OCI-LY1 (cell line): ENCODE results near the gene ZDHHC9.

Experiments used
- H2AFZ ChIP-seq: fragments of 200-600 bp; sonication (generic), shearing (Covaris generic); 2 replicates; pipeline ENCODE4 v1.6.0; 2014; ENCODE audit warnings: antibody characterized with exemption, mild to moderate bottlenecking, low read length
- H3F3A ChIP-seq: fragments of 200-600 bp; sonication (generic), shearing (Covaris generic); 2 replicates; pipeline ENCODE4 v1.6.0; 2014; ENCODE audit warnings: mild to moderate bottlenecking, antibody characterized with exemption, low read length, moderate library complexity; ENCODE audit not compliant: insufficient read depth
- H3K27ac ChIP-seq: fragments of 200-600 bp; sonication (generic); 2 replicates; pipeline ENCODE4 v1.5.1; 2014; ENCODE audit warnings: low read length, mixed run types, mild to moderate bottlenecking, low read depth; ENCODE audit not compliant: poor library complexity, severe bottlenecking
- H3K27me3 ChIP-seq: fragments of 200-600 bp; sonication (generic); 2 replicates; pipeline ENCODE4 v1.6.0; 2014; ENCODE audit warnings: antibody characterized with exemption, mild to moderate bottlenecking, low read length, moderate library complexity; ENCODE audit not compliant: insufficient read depth
- H3K36me3 ChIP-seq: fragments of 200-600 bp; sonication (generic); 2 replicates; pipeline ENCODE4 v1.6.1; 2014; ENCODE audit warnings: mild to moderate bottlenecking, antibody characterized with exemption, low read length, moderate library complexity, mixed read lengths; ENCODE audit not compliant: insufficient read depth
- H3K4me1 ChIP-seq: fragments of 200-600 bp; sonication (generic); 2 replicates; pipeline ENCODE4 v1.5.1; 2014; ENCODE audit warnings: mild to moderate bottlenecking, low read length, moderate library complexity; ENCODE audit not compliant: insufficient read depth, severe bottlenecking
- H3K4me2 ChIP-seq: fragments of 200-600 bp; sonication (generic), shearing (Covaris generic); 2 replicates; pipeline ENCODE4 v1.6.1; 2014; ENCODE audit warnings: low read length
- H3K4me3 ChIP-seq: fragments of 200-600 bp; sonication (generic); 2 replicates; pipeline ENCODE4 v1.5.1; 2014; ENCODE audit warnings: low read length, low read depth, mild to moderate bottlenecking, mixed read lengths; ENCODE audit not compliant: poor library complexity, severe bottlenecking
- H3K79me2 ChIP-seq: fragments of 200-600 bp; shearing (Covaris generic); 2 replicates; pipeline ENCODE4 v1.6.1; 2016; ENCODE audit warnings: mixed run types, low read length, mixed read lengths; ENCODE audit not compliant: insufficient read depth
- H3K9ac ChIP-seq: fragments of 200-600 bp; sonication (generic), shearing (Covaris generic); 2 replicates; pipeline ENCODE4 v1.6.1; 2014; ENCODE audit warnings: mild to moderate bottlenecking, low read length, mixed read lengths
- H3K9me2 ChIP-seq: fragments of 200-600 bp; sonication (generic), shearing (Covaris generic); 2 replicates; pipeline ENCODE4 v1.6.1; 2014; ENCODE audit warnings: low read depth, mild to moderate bottlenecking, low read length, mixed read lengths
- H3K9me3 ChIP-seq: fragments of 200-600 bp; shearing (Covaris generic); 2 replicates; pipeline ENCODE4 v1.6.1; 2014; ENCODE audit warnings: low read length, mixed read lengths
- H4K20me1 ChIP-seq: fragments of 200-600 bp; sonication (generic), shearing (Covaris generic); 2 replicates; pipeline ENCODE4 v1.6.0; 2016; ENCODE audit warnings: mild to moderate bottlenecking, low read length; ENCODE audit not compliant: insufficient read depth
- CTCF ChIP-seq: fragments of 200-600 bp; sonication (generic), shearing (Covaris generic); IDR thresholded peaks from 2 replicates; pipeline ENCODE4 v1.5.1; 2017; ENCODE audit warnings: mild to moderate bottlenecking, antibody characterized with exemption, low read length, moderate library complexity, mixed read lengths
- EZH2 ChIP-seq: fragments of 200-600 bp; sonication (generic), shearing (Covaris generic); IDR thresholded peaks from 2 replicates; pipeline ENCODE4 v1.8.0; 2017; ENCODE audit warnings: borderline replicate concordance, mixed run types, mild to moderate bottlenecking, antibody characterized with exemption, low read length, moderate library complexity, mixed read lengths

The ZDHHC9 gene

GRCh38 chrX:129833153-129833990 lies 10.3 kb downstream of the ZDHHC9 start:
- Histone ChIP-seq H3K36me3 (peaks cover 36% of the 10 kb centered on the region), H4K20me1 (no peaks in the 10 kb centered on the region), H3F3A (no peaks in the 10 kb centered on the region), H2AFZ (no peak overlapping the region), H3K9ac (no peak overlapping the region), H3K27me3 (no peaks in the 10 kb centered on the region), H3K4me3 (no peak overlapping the region), H3K4me2 (no peak overlapping the region), H3K4me1 (no peaks in the 10 kb centered on the region), H3K9me3 (no peaks in the 10 kb centered on the region), H3K9me2 (no peaks in the 10 kb centered on the region), H3K27ac (no peak overlapping the region), H3K79me2 (no peaks in the 10 kb centered on the region)
- TF ChIP-seq EZH2 (no peak), CTCF (no peak)

GRCh38 chrX:129831091-129831885 lies 12.4 kb downstream of the ZDHHC9 start:
- Histone ChIP-seq H3K4me3 (no peak overlapping the region), H4K20me1 (no peaks in the 10 kb centered on the region)
- TF ChIP-seq EZH2 (no peak), CTCF (no peak)

GRCh38 chrX:129830494-129830893 lies 13.2 kb downstream of the ZDHHC9 start:
- no peak overlapping the region for H3K27ac ChIP-seq
- H3K9me2 ChIP-seq = no peaks in the 10 kb centered on the region
- H3K27me3 ChIP-seq = no peaks in the 10 kb centered on the region
- no peak overlapping the region for H3K9ac ChIP-seq
- no peak for TF ChIP-seq CTCF
- no peak for TF ChIP-seq EZH2
- no peak overlapping the region for H2AFZ ChIP-seq
- peaks cover 11% of the 10 kb centered on the region for H3K4me1 ChIP-seq
- H3F3A ChIP-seq = no peaks in the 10 kb centered on the region
- no peak overlapping the region for H3K4me3 ChIP-seq
- no peaks in the 10 kb centered on the region for H4K20me1 ChIP-seq
- no peak overlapping the region for H3K4me2 ChIP-seq
- peaks cover 27% of the 10 kb centered on the region for H3K36me3 ChIP-seq
- H3K9me3 ChIP-seq = no peaks in the 10 kb centered on the region
- no peaks in the 10 kb centered on the region for H3K79me2 ChIP-seq

More at GRCh38 chrX:129831091-129831885, 12.4 kb downstream of the ZDHHC9 start:
- no peak overlapping the region for H2AFZ ChIP-seq
- no peaks in the 10 kb centered on the region for H3K79me2 ChIP-seq
- peaks cover 3% of the 10 kb centered on the region for H3K4me1 ChIP-seq
- H3K9me2 ChIP-seq = no peaks in the 10 kb centered on the region
- peaks cover 27% of the 10 kb centered on the region for H3K36me3 ChIP-seq
- H3K27me3 ChIP-seq = no peaks in the 10 kb centered on the region
- no peak overlapping the region for H3K4me2 ChIP-seq
- no peaks in the 10 kb centered on the region for H3K9me3 ChIP-seq
- no peak overlapping the region for H3K9ac ChIP-seq
- no peak overlapping the region for H3K27ac ChIP-seq
- H3F3A ChIP-seq = no peaks in the 10 kb centered on the region
